Effector memory CD8-positive, alpha-beta T cell (primary cell): ENCODE data around the gene KIAA1958.

ENCODE experiments used
- ATAC-seq: fragments of 150-1000 bp; cut with Tn5 transposase; replicated peaks from 2 replicates; pipeline ENCODE4 v1.10.0; 2021; ENCODE audit warnings: mild to moderate bottlenecking, moderate library complexity
- DNase-seq, 3 experiments: peaks; one replicate each; pipeline ENCODE4 v3.0.0; 2021
- H3K27ac Mint-ChIP-seq, 2 donors: one replicate each; pipeline ENCODE4 v1.8.0; 2022; ENCODE audit warnings: mild to moderate bottlenecking in 2 of 2, mixed read lengths in 2 of 2, moderate library complexity in 2 of 2
- H3K27me3 Mint-ChIP-seq, 2 donors: one replicate each; pipeline ENCODE4 v1.8.0; 2022; ENCODE audit warnings: mixed read lengths in 2 of 2
- H3K36me3 Mint-ChIP-seq: one replicate; pipeline ENCODE4 v1.8.0; 2022; ENCODE audit warnings: mild to moderate bottlenecking, moderate library complexity, mixed read lengths; ENCODE audit not compliant: insufficient read depth
- H3K4me1 Mint-ChIP-seq, 2 donors: one replicate each; pipeline ENCODE4 v1.8.0; 2022; ENCODE audit warnings: low read depth in 2 of 2, mixed read lengths in 2 of 2
- H3K4me3 Mint-ChIP-seq, 2 donors: one replicate each; pipeline ENCODE4 v1.8.0; 2022; ENCODE audit warnings: mild to moderate bottlenecking in 2 of 2, mixed read lengths in 2 of 2, moderate library complexity in 2 of 2
- H3K9me3 Mint-ChIP-seq, 2 donors: one replicate each; pipeline ENCODE4 v1.8.0; 2022; ENCODE audit warnings: mixed read lengths in 2 of 2

Gene KIAA1958

DNA sequence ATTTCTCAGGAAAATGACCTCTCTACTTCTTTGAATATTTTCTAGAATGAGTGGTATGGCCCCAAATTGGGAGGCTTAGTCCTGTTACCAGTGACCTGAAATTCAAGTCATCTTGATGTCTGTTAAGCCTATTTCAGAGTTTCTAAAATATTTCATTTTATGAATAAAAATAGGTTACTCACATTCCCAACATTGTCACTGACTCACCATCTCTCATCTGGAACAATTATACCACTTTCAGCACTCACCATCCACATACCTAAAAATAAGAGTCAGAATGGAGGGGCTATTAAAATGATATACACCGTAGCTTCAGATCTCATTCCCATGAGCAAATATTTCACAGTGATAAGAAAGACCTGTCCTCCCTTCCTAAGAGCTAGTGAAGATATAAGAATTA lies 71.8 kb downstream of the KIAA1958 start:
- Mint-ChIP-seq H3K9me3 (no peaks in the 10 kb centered on the region), H3K4me3 (no peak overlapping the region), H3K36me3 (no peaks in the 10 kb centered on the region), H3K27ac (no peak overlapping the region), H3K27me3 (no peaks in the 10 kb centered on the region), H3K4me1 (no peaks in the 10 kb centered on the region)
- DNase-seq (no peak), ATAC-seq (no peak)

DNA sequence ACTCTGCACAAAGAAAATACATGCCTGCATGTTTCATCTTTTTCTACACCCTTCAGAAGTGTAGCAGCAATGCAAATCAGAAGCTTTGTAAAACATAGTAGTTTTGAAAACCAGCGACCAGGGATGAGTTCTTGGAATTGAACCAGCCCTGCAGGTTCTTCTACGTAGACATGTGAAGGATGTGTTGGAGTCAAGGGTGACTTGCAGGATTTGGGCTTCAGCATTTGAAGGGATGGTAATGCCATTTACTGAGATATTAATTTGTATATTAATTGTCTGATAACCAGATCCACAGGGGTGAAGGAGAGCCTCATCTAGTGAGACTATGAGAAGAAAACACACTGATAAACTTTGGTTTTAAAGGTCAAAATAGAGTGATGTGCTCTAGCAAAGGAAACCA lies 72.4 kb downstream of the KIAA1958 start:
- DNase-seq (no peak), ATAC-seq (no peak)
- Mint-ChIP-seq H3K9me3 (no peaks in the 10 kb centered on the region), H3K36me3 (no peaks in the 10 kb centered on the region), H3K27me3 (no peaks in the 10 kb centered on the region), H3K4me3 (no peak overlapping the region), H3K4me1 (no peaks in the 10 kb centered on the region), H3K27ac (no peak overlapping the region)

DNA sequence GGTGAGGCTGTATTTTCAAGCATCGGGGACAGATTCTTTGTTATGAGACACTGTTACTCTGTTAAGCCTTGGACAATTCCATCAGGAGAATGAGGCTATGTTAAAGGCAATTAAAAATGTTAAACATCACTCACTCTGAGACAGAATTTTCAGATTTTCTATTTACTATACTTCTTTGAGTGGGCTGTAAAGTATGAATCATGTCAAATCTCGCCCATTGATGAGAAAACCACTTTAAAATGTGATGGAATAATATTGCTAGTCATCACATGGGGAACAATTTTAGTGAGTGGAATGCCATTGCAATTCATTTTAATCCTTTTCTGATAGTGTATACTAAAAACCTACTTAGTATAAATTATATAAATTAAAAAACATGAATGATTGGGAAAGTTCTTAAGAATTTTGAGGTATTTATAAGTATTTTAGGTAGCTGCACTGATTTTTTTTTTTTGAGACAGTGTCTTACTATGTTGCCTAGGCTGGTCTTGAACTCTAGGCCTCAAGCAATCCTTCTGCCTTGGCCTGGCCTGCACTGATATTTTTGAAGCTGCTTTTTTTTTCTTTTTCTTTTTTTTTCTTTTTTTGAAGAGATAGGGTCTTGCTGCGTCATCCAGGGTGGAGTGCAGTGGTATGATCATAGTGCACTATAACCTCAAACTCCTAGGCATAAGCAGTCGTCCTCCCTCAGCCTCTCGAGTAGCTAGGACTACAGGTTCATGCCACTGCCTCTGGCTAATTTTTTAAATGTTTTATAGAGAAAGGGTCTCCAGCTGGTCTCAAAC lies 73.2 kb downstream of the KIAA1958 start:
- ATAC-seq (no peak), DNase-seq (no peak)
- Mint-ChIP-seq H3K4me3 (no peak overlapping the region), H3K4me1 (no peaks in the 10 kb centered on the region), H3K36me3 (no peaks in the 10 kb centered on the region), H3K9me3 (no peaks in the 10 kb centered on the region), H3K27me3 (no peaks in the 10 kb centered on the region), H3K27ac (no peak overlapping the region)

DNA sequence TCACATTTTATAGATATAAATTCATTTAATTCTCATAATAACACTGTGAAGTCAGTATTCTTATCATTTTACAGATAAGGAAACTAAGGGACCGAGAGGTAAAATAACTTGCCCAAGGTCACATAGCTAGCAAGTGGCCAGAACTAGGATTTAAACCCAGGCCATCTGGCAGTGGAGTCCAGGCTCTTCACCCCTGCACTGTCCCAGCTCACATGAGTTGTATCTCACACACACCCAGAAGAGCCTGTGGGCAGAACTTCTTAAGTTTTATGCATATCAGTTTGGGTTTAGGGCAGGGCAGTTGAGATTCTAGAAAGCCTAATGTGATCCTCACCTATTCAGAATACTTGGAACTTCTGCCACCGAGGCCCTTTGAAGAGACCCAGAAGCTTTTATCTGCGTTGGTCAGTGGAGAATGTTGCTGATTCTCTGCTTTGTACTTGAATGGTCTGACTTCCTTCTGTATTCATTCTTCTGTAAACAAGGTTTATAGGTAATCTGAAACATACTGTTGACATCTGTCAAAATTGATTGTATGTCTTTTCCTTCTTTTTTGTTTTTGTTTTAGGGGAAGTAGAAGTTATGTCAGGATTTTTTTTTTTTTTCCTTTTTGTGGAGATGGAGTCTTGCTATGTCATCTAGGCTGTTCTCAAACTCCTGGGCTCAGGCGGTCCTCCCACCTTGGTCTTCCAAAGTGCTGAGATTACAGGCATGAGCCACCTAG lies 75.8 kb downstream of the KIAA1958 start:
- Mint-ChIP-seq H3K27me3 (no peaks in the 10 kb centered on the region), H3K4me1 (no peaks in the 10 kb centered on the region), H3K36me3 (no peaks in the 10 kb centered on the region), H3K9me3 (no peaks in the 10 kb centered on the region), H3K4me3 (no peak overlapping the region), H3K27ac (peak overlapping the region in 1 of 2 donors; percentile 13)
- DNase-seq, result no peak
- ATAC-seq, result no peak

DNA sequence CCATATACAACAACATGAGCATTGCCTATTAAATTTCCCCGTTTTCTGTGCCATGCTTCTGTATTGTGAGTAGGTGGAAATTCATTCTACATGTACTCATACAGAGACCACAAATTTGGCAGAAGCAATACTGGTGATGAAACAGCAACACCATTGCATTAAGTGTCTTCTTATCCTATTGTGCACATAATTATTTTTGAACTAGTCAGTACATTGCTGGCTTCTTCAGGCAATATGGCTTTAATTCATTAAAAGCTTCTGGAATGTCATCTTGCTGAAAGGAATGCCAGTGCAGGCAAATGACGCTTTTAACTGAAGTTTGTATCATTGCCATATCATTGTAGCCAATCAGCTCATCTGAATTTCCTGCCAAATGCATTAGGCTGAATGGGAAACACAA lies 82.6 kb downstream of the KIAA1958 start:
- peaks cover 5% of the 10 kb centered on the region in 2 donors for H3K4me1 Mint-ChIP-seq
- H3K9me3 Mint-ChIP-seq, result no peaks in the 10 kb centered on the region
- DNase-seq (no peak), ATAC-seq (no peak)
- H3K27ac Mint-ChIP-seq, result no peak overlapping the region
- no peaks in the 10 kb centered on the region for H3K27me3 Mint-ChIP-seq
- H3K4me3 Mint-ChIP-seq, result no peak overlapping the region
- no peaks in the 10 kb centered on the region for H3K36me3 Mint-ChIP-seq

DNA sequence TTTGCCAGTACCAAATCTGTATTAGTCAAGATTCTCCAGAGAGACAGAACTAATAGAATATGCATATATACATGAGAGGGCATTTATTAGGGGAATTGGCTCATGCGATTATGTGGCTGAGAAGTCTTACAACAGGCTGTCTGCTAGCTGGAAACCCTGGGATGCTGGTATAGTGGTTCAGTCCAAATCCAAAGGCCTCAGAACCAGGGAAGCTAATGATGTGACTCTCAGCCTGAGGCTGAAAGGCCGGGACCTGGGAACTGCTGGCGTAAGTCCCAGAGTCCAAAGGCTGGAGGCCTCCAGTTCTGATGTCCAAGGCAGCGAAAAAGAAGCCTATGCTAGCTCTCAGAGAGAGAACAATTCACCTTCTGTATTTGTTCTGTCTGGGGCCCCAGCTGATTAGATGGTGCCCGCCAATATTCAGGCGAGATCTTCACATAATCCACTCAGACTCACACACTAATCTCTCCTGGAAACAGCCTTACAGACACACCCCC lies 84.1 kb downstream of the KIAA1958 start:
- no peak for ATAC-seq
- no peak overlapping the region for H3K4me3 Mint-ChIP-seq
- no peaks in the 10 kb centered on the region for H3K27me3 Mint-ChIP-seq
- peaks cover 5% of the 10 kb centered on the region in 2 donors for H3K4me1 Mint-ChIP-seq
- no peak for DNase-seq
- no peaks in the 10 kb centered on the region for H3K36me3 Mint-ChIP-seq
- peak overlapping the region in 1 of 2 donors; percentile 20 for H3K27ac Mint-ChIP-seq
- no peaks in the 10 kb centered on the region for H3K9me3 Mint-ChIP-seq

DNA sequence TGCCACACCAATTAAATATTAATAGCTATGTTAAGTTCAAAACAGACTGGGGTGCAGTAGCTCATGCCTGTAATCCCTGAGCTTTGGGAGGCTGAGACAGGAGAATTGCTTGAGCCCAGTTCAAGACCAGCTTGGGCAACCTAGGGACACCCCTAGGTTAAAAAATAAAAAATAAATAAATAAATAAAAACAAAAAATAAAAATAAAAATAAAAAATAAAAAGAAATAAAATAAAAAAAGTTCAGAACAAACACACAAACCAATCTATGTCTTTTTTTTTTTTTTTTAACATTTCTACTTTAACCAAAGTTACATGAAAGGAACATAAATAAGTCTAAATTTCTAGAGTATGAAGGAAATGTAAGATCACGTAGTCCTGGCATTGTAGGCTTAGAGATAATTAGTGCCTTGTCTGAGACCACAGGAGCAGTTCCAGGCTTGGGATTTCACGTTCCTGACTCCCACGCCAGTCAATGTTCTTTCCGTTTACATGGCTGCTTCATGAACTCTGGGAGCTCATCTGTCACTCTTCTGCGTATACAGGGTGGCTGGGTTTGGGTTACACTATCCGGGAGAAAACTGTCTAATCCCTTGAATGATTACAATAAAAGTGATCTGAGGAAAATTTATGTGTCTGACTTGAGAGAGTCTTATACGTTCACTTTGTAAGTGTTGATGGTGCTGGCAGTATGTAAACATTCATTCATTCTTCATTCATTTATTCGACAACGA lies 85.2 kb downstream of the KIAA1958 start:
- no peak for ATAC-seq
- Mint-ChIP-seq H3K9me3 (no peaks in the 10 kb centered on the region), H3K4me3 (no peak overlapping the region), H3K36me3 (no peaks in the 10 kb centered on the region), H3K4me1 (peaks cover 5% of the 10 kb centered on the region in 2 donors), H3K27me3 (no peaks in the 10 kb centered on the region), H3K27ac (no peak overlapping the region)
- DNase-seq, result no peak

DNA sequence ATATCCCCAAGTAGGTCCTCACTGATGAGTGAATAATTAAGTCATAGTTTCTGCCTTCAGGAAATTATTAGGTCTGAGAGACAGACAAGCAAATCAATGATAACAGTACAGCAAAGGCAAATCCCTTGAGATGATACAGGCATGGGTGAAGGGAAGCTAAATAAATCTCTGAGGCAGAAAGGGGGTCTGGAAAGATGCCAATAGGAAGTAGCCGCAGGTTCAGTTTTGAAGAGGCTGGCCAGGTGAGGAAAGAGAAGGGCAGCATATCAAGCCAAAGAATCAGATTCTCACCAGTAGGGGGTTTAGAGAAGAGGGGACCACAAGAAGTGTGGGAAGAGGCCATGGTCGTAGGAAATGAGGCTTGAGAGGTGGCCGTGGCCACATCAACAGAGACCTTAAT lies 85.8 kb downstream of the KIAA1958 start:
- no peaks in the 10 kb centered on the region for H3K36me3 Mint-ChIP-seq
- no peaks in the 10 kb centered on the region for H3K27me3 Mint-ChIP-seq
- H3K9me3 Mint-ChIP-seq, result no peaks in the 10 kb centered on the region
- no peak overlapping the region for H3K27ac Mint-ChIP-seq
- no peak for DNase-seq
- H3K4me3 Mint-ChIP-seq, result no peak overlapping the region
- peaks cover 5% of the 10 kb centered on the region in 2 donors for H3K4me1 Mint-ChIP-seq
- no peak for ATAC-seq

DNA sequence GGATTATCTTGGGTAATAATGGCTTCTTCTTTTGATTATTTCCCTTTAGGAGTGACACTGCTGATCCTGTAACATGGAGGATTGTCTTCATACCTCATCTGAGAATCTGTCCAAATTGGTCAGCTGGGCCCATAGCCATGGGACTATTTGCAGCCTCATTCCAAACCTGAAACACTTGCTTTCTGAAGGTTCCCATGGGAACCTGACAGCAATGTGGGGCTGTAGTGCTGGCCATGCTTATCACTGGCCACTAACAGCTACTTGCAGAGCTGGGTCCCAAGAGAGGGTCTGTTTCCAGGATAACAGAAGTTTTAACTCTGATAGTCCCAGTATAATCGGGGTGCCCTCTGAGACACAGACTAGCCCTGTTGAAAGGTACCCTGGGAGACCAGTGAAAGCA lies 87.4 kb downstream of the KIAA1958 start:
- no peaks in the 10 kb centered on the region for H3K27me3 Mint-ChIP-seq
- no peak for DNase-seq
- no peak overlapping the region for H3K4me3 Mint-ChIP-seq
- no peaks in the 10 kb centered on the region for H3K9me3 Mint-ChIP-seq
- no peaks in the 10 kb centered on the region for H3K36me3 Mint-ChIP-seq
- ATAC-seq, result no peak
- H3K27ac Mint-ChIP-seq, result no peak overlapping the region
- peaks cover 5% of the 10 kb centered on the region in 2 donors for H3K4me1 Mint-ChIP-seq

DNA sequence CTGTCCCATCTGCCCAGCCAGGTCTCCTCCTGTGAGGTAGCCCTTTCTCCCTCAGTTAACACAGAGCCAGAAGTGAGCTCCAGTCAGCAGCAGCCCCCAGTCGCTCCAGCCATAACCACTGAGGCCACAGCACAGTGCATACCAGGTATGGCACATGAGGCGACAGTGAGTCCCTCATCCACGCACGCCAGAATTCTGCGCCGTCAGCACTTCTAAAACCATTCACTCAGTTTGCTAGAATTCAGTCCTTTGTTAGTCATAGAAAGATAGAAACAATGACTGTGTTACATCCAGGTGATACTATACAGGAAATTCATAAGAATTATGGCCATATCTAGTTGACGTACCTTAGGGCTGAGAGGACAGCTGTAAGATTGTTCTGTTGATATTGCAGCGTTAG lies 88.5 kb downstream of the KIAA1958 start:
- DNase-seq, result no peak
- no peak for ATAC-seq
- no peaks in the 10 kb centered on the region for H3K36me3 Mint-ChIP-seq
- H3K27me3 Mint-ChIP-seq, result no peaks in the 10 kb centered on the region
- no peak overlapping the region for H3K27ac Mint-ChIP-seq
- no peak overlapping the region for H3K4me3 Mint-ChIP-seq
- H3K9me3 Mint-ChIP-seq, result no peaks in the 10 kb centered on the region
- H3K4me1 Mint-ChIP-seq, result peaks cover 5% of the 10 kb centered on the region in 2 donors

DNA sequence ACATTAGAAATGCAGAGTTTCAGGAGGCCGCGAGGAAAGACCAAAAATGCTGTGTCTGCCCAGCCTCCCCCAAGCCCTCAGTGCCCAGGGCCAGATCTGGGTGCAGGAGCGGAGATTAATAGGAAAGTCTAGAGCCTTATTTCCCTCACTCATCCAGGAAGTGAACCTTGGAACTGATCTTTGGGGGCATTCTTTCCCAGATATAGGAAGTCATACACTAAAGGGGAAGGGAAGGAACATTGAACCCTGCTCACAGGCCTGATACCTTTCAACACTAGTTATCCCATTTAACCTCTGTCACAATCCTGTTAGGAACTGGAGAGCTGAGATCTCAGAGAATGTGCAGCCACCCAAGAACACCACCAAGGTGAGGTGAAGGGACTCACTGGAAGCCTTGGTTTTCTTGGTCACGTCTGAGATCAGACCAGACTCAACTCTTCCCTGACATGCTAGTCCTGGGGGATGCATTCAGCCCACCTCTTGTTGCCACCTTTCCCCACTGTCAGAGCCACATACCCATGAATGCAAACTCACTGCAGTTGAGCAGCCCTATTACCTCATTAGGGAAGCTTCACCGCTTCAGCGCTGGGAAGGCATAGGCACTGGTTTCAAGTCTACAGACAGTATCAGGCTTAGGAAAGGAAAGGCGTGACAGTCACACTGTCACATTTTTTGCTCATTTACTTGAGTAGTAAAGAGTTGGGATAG lies 95.0 kb downstream of the KIAA1958 start:
- no peaks in the 10 kb centered on the region for H3K27me3 Mint-ChIP-seq
- no peaks in the 10 kb centered on the region for H3K9me3 Mint-ChIP-seq
- H3K36me3 Mint-ChIP-seq, result no peaks in the 10 kb centered on the region
- ATAC-seq (no peak), DNase-seq (no peak)
- H3K27ac Mint-ChIP-seq, result no peak overlapping the region
- H3K4me3 Mint-ChIP-seq, result no peak overlapping the region
- no peaks in the 10 kb centered on the region for H3K4me1 Mint-ChIP-seq

DNA sequence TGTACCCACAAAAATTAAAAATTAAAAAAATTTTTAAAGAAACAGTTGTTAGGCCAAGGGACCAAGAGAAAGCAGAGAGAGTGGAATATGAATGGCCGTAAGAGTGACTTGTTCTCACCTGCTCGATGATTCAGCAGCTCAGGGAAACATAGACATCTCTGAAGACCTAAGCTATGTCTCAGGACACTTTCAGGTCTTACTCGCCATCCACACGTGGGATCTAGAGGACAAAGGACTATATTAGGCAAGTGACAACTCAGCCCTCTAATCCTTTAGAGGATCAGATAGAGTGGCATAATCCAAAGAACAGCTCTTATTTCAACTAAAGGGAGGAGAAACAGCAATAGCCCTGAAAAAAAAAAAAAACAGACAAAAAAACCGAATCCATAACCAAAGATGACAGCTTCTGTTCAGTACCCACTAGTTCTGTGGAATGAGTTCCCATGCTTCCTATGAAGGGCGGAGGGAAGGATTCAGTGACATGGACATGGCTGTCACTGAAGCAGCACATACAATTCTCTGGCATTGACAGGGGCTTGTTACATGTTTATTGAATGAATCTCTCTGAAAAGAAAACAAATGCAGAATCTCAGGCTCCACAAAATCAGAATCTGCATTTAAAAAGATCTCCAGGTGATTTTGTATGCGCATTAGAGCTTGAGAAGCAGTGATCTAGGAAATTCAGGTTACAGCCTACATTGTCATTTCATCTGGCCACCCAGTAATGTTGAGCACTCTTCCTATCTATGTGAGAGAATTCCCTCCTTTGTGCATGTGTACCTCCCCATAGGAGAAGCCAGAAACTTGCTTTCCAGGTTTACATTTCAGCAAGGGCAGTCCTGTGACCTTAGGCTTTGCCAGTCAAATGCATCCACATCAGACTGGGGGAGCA lies 96.0 kb downstream of the KIAA1958 start:
- H3K36me3 Mint-ChIP-seq, result no peaks in the 10 kb centered on the region
- DNase-seq (no peak), ATAC-seq (no peak)
- no peaks in the 10 kb centered on the region for H3K27me3 Mint-ChIP-seq
- no peaks in the 10 kb centered on the region for H3K9me3 Mint-ChIP-seq
- H3K27ac Mint-ChIP-seq, result no peak overlapping the region
- no peak overlapping the region for H3K4me3 Mint-ChIP-seq
- H3K4me1 Mint-ChIP-seq, result no peaks in the 10 kb centered on the region
